ENCODE data around the gene MLC1. TPM values are rescaled to one million over a fixed set of nuclear protein-coding genes. Genes with fewer than 3 reads are reported as not detected.

The MLC1 gene
- total and polyA plus RNA-seq, 2 donors (not counting 1 experiment from before 2014, with no cell fraction given): 0.34 TPM; not detected in 1

GRCh38 chr22:50048836-50049235 is 36.4 kb downstream of the MLC1 start:
- Mint-ChIP-seq H3K27ac (no peak overlapping the region), H3K27me3 (peaks cover 26% of the 10 kb centered on the region), H3K4me1 (peaks cover 4% of the 10 kb centered on the region), H3K9me3 (ENCODE audit: insufficient read depth) (peaks cover 3% of the 10 kb centered on the region), H3K4me3 (no peak overlapping the region)
- 92% methylated on average over 16 of the region's 17 CpGs for whole genome bisulfite sequencing (ENCODE audit: insufficient coverage)
- ChIA-PET POLR2A (no interaction called here), CTCF (interaction anchor here (1.1 kb wide), 1 partner anchor 66 kb away, joined by 3 read pairs; no protein-coding TSS in a partner anchor)
- Histone ChIP-seq H3K36me3 (replicated peaks in 1 of 2; ENCODE audit: control extremely low read depth in 1 of 2, control insufficient read depth in 1 of 2, extremely low read depth in 1 of 2, insufficient read depth in 2 of 2, low read length in 1 of 2) (no peaks in the 10 kb centered on the region), H3K4me1 (ENCODE audit: control insufficient read depth in 2 of 2, insufficient read depth in 2 of 2, low read length in 2 of 2) (no peaks in the 10 kb centered on the region), H3K4me3 (ENCODE audit: control extremely low read depth in 1 of 5, extremely low read depth in 1 of 5, insufficient read depth in 1 of 5, low read depth in 2 of 5, low read length in 4 of 5) (no peak overlapping the region), H4K20me1 (ENCODE audit: control insufficient read depth, insufficient read depth, low read length, poor library complexity, severe bottlenecking) (no peaks in the 10 kb centered on the region), H3K9ac (ENCODE audit: low read length) (no peak overlapping the region), H3K27ac (ENCODE audit: low read length in 2 of 2) (no peak overlapping the region), H3K4me2 (replicated peaks; ENCODE audit: low read depth, low read length, poor library complexity, severe bottlenecking) (no peak overlapping the region), H3K9me3 (ENCODE audit: control extremely low read depth in 1 of 3, control insufficient read depth in 2 of 3, insufficient read depth in 1 of 3, low read length in 2 of 3) (peaks cover 0 to 20% (median 8%) of the 10 kb centered on the region in 3 donors), H3K79me2 (ENCODE audit: control insufficient read depth, insufficient read depth, low read length) (no peaks in the 10 kb centered on the region), H2AFZ (ENCODE audit: insufficient read depth, low read depth, low read length, poor library complexity, severe bottlenecking) (no peak overlapping the region), H3K27me3 (replicated peaks in 1 of 4; ENCODE audit: control extremely low read depth in 1 of 4, control insufficient read depth in 3 of 4, insufficient read depth in 4 of 4, low read length in 3 of 4) (peaks cover 0 to 22% (median 2%) of the 10 kb centered on the region in 4 experiments)
- no peak for DNase-seq
- intact Hi-C loops (cut with micrococcal nuclease): no loop called here
- no peak for ATAC-seq (ENCODE audit: low read depth)
- no peak for TF ChIP-seq CTCF (IDR thresholded peaks at IDR 0.05)
- no peak for TF ChIP-seq EZH2 (IDR thresholded peaks at IDR 0.05; ENCODE audit: borderline replicate concordance, insufficient read depth, low read depth, low read length, poor library complexity, severe bottlenecking)

GRCh38 chr22:50048061-50048765 is 37.0 kb downstream of the MLC1 start:
- Mint-ChIP-seq H3K4me1 (peaks cover under 1% of the 10 kb centered on the region), H3K27ac (no peak overlapping the region), H3K27me3 (peaks cover 26% of the 10 kb centered on the region), H3K4me3 (no peak overlapping the region), H3K9me3 (ENCODE audit: insufficient read depth) (no peaks in the 10 kb centered on the region)
- Histone ChIP-seq H3K4me2 (replicated peaks; ENCODE audit: low read depth, low read length, poor library complexity, severe bottlenecking) (no peak overlapping the region), H3K4me1 (ENCODE audit: control insufficient read depth in 2 of 2, insufficient read depth in 2 of 2, low read length in 2 of 2) (no peaks in the 10 kb centered on the region), H3K79me2 (ENCODE audit: control insufficient read depth, insufficient read depth, low read length) (no peaks in the 10 kb centered on the region), H2AFZ (ENCODE audit: insufficient read depth, low read depth, low read length, poor library complexity, severe bottlenecking) (no peak overlapping the region), H3K4me3 (ENCODE audit: control extremely low read depth in 1 of 5, extremely low read depth in 1 of 5, insufficient read depth in 1 of 5, low read depth in 2 of 5, low read length in 4 of 5) (no peak overlapping the region), H3K27ac (ENCODE audit: low read length in 2 of 2) (no peak overlapping the region), H3K36me3 (replicated peaks in 1 of 2; ENCODE audit: control extremely low read depth in 1 of 2, control insufficient read depth in 1 of 2, extremely low read depth in 1 of 2, insufficient read depth in 2 of 2, low read length in 1 of 2) (no peaks in the 10 kb centered on the region), H3K9me3 (ENCODE audit: control extremely low read depth in 1 of 3, control insufficient read depth in 2 of 3, insufficient read depth in 1 of 3, low read length in 2 of 3) (peaks cover 0 to 16% (median 3%) of the 10 kb centered on the region in 3 donors), H3K9ac (ENCODE audit: low read length) (no peak overlapping the region), H4K20me1 (ENCODE audit: control insufficient read depth, insufficient read depth, low read length, poor library complexity, severe bottlenecking) (no peaks in the 10 kb centered on the region), H3K27me3 (replicated peaks in 1 of 4; ENCODE audit: control extremely low read depth in 1 of 4, control insufficient read depth in 3 of 4, insufficient read depth in 4 of 4, low read length in 3 of 4) (peaks cover 0 to 19% (median 0%) of the 10 kb centered on the region in 4 experiments)
- no peak for ATAC-seq (ENCODE audit: low read depth)
- WGBS (ENCODE audit: insufficient coverage): 84% methylated on average over 10 of the region's 12 CpGs
- no peak for TF ChIP-seq CTCF (IDR thresholded peaks at IDR 0.05)
- no peak for TF ChIP-seq EZH2 (IDR thresholded peaks at IDR 0.05; ENCODE audit: borderline replicate concordance, insufficient read depth, low read depth, low read length, poor library complexity, severe bottlenecking)
- ChIA-PET POLR2A (no interaction called here), CTCF (interaction anchor here (1.1 kb wide), 1 partner anchor 65 kb away, joined by 3 read pairs; no protein-coding TSS in a partner anchor)
- intact Hi-C loops (cut with micrococcal nuclease): no loop called here
- no peak for DNase-seq
